AG04450 (cell line): ENCODE measurements around the gene RCAN2. TPM values are rescaled to one million over a fixed set of nuclear protein-coding genes. Genes with fewer than 3 reads are reported as not detected.
A peak's percentile ranks its signal among the peaks of the same experiment; 100 is the strongest.

Source experiments
- CTCF ChIA-PET: fragments of 300-600, 350-600 bp; formaldehyde crosslinking; extraction: SDS; loops from one replicate; lab custom pipeline; 2022; ENCODE audit warnings: antibody characterized with exemption, inconsistent platforms; lab: Charles Lee
- POLR2A ChIA-PET: fragments of 350-600 bp; formaldehyde crosslinking; extraction: SDS; loops from one replicate; lab custom pipeline; 2021; ENCODE audit warnings: antibody characterized with exemption, inconsistent platforms; lab: Yijun Ruan, JAX
- DNase-seq: peaks from one replicate; pipeline ENCODE4 v3.0.0-alpha.2; 2011; ENCODE audit warnings: low read depth, low spot score
- H3K27ac ChIP-seq: one replicate; pipeline ENCODE4 v1.5.1; 2012; ENCODE audit warnings: low read depth, low read length, control low read depth
- H3K27me3 ChIP-seq: one replicate; pipeline ENCODE4 v1.6.0; 2012; ENCODE audit warnings: low read length; ENCODE audit not compliant: control insufficient read depth, insufficient read depth
- H3K4me3 ChIP-seq: 2 replicates; pipeline ENCODE4 v1.5.1; 2011; ENCODE audit warnings: mild to moderate bottlenecking, low read depth, low read length, control low read depth
- H3K9me3 ChIP-seq: 2 replicates; pipeline ENCODE4 v1.5.1; 2012; ENCODE audit warnings: low read length; ENCODE audit not compliant: control insufficient read depth, insufficient read depth
- polyA plus RNA-seq: library from polyadenylated mRNA; depleted of rRNA; stranded (reverse); fragments of >200 nt; gene quantifications from 2 replicates; pipeline ENCODE4 v1.2.3, GENCODE V29; 2011
- TF ChIP-seq, protein P1 (sequence below): IDR thresholded peaks from 2 replicates; pipeline ENCODE4 v1.5.1; 2011; ENCODE audit warnings: low read depth, low read length, control low read depth, inconsistent platforms

The RCAN2 gene
- polyA plus RNA-seq, 1 experiment: 0.11 TPM

DNA sequence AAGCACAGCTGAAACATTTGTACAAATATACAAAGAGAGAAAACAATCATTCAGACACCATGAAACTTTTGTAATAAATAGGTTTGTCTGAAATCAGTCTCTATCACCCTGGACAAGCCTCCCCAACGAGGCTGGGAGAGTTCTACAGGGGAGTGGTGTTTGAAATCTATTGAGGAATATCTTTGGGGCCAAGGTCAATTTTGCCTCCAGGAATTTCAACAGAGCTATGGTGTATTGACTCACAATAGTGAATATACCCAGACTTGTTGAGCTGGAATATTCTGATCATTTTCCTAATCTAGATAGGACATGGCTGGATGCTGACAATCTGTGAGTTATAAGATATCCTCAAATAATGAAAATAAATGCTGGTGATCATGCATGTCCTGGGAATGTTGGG, 269.0 kb downstream of the RCAN2 start:
- ChIA-PET POLR2A (no interaction called here), CTCF (interaction anchor here (1.0 kb wide), 1 partner anchor 132 kb away, joined by 4 read pairs; no protein-coding TSS in a partner anchor)
- DNase-seq: no peak
- Histone ChIP-seq H3K27me3 (no peaks in the 10 kb centered on the region), H3K27ac (no peak overlapping the region), H3K4me3 (no peak overlapping the region), H3K9me3 (no peaks in the 10 kb centered on the region)
- TF ChIP-seq, protein P1, sequence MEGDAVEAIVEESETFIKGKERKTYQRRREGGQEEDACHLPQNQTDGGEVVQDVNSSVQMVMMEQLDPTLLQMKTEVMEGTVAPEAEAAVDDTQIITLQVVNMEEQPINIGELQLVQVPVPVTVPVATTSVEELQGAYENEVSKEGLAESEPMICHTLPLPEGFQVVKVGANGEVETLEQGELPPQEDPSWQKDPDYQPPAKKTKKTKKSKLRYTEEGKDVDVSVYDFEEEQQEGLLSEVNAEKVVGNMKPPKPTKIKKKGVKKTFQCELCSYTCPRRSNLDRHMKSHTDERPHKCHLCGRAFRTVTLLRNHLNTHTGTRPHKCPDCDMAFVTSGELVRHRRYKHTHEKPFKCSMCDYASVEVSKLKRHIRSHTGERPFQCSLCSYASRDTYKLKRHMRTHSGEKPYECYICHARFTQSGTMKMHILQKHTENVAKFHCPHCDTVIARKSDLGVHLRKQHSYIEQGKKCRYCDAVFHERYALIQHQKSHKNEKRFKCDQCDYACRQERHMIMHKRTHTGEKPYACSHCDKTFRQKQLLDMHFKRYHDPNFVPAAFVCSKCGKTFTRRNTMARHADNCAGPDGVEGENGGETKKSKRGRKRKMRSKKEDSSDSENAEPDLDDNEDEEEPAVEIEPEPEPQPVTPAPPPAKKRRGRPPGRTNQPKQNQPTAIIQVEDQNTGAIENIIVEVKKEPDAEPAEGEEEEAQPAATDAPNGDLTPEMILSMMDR: no peak

DNA sequence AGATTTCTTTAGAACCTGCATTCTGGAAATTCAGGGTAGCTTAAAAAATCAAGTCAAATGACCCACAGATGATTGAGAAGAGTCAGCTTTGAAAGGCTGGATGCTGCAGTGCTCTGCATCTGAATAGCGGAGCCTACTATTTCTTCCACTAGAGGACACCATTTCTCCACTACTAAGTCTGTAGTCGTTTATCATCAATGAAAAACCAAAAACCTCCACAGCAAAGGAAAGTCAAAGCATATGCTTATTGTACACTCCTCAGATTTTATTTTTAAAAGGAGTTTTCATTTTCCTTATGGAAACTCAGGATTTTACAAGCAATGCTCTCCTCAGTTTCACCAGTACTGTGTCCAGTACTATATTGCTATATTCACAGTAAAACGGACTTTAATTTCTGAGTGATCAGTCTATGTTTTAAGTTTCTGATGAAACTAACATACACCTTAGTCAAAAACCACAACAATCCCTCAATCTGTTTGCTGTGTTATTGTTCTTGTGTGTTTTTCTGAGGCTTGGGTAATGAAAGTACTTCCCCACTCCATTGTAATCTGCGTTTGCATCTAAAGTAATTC, 269.9 kb downstream of the RCAN2 start:
- no peak for DNase-seq
- no peak overlapping the region for H3K27ac ChIP-seq
- H3K9me3 ChIP-seq: no peaks in the 10 kb centered on the region
- CTCF ChIA-PET: interaction anchor here (0.6 to 1.6 kb wide), 5 partner anchors 12 to 557 kb away, joined by 3 to 5 read pairs (median 3); no protein-coding TSS in a partner anchor
- H3K4me3 ChIP-seq: no peak overlapping the region
- TF ChIP-seq, protein P1: peak; percentile 57
- H3K27me3 ChIP-seq: no peaks in the 10 kb centered on the region
- POLR2A ChIA-PET: no interaction called here

DNA sequence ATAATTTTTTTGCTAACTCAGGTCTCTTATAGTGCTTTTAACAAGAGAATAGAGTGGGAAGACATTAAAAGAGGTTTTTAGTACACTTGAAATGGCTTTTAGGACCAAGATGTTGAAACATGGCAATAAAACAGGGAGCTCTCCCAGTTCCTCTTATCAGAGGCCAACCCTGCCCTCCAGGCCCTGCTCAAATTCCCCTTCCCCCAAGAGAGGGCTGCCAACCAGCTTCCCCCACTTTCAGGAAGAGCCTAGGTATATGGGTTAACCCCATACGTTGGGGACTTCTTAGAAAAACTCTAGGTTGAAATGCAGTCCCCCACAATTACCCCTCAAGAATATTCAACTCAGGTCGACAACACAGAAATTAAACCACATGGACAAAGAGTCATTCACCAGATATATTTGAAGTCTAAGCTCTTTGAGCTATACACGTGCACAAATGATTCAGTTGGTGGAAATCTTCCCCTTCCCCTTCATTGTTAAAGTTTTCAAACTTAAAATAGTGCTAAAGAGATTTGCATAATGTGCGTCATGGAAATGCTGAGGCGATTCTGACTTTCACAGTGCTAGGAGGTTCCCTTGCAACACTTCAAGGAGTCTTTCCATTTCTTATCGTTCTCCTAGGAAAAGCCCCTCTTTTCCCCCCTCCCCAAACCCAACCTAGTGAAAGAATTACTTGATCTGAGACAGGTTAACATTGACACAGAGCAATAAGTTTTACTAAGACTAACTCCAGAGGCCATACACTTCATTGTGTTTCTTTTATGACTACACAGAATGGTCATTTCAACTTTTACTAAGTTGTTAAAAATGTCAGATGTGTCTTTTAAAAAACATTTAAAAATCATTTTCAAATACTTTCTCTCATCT, 270.7 kb downstream of the RCAN2 start:
- ChIA-PET CTCF (interaction anchor here (0.6 to 1.6 kb wide), 5 partner anchors 12 to 557 kb away, joined by 3 to 5 read pairs (median 3); no protein-coding TSS in a partner anchor), POLR2A (no interaction called here)
- no peak overlapping the region for H3K27ac ChIP-seq
- no peak for DNase-seq
- H3K4me3 ChIP-seq: no peak overlapping the region
- TF ChIP-seq, protein P1: no peak
- no peaks in the 10 kb centered on the region for H3K27me3 ChIP-seq
- H3K9me3 ChIP-seq: no peaks in the 10 kb centered on the region

DNA sequence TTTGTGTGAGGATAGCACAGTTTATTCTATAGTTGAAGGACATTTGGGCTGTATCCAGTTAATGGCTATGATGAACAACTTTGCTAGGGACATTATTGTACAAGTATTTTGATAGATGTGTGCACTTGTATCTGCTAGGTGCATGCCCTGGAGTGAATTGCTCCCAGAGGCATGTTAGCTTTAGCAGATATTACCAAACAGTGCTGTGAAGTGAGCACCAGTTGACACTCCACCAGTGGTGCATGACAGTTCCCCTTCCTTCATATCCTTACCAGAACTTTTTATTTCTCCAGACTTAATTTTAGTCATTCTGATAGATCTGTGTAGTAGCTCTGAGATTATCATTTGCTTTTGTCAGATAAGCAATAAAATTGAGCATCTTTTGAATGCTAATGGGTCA, 271.6 kb downstream of the RCAN2 start:
- CTCF ChIA-PET: interaction anchor here (1.6 kb wide), 1 partner anchor 191 kb away, joined by 5 read pairs; no protein-coding TSS in a partner anchor
- POLR2A ChIA-PET: no interaction called here
- Histone ChIP-seq H3K9me3 (no peaks in the 10 kb centered on the region), H3K4me3 (no peak overlapping the region), H3K27me3 (no peaks in the 10 kb centered on the region), H3K27ac (no peak overlapping the region)
- TF ChIP-seq, protein P1: no peak
- no peak for DNase-seq

DNA sequence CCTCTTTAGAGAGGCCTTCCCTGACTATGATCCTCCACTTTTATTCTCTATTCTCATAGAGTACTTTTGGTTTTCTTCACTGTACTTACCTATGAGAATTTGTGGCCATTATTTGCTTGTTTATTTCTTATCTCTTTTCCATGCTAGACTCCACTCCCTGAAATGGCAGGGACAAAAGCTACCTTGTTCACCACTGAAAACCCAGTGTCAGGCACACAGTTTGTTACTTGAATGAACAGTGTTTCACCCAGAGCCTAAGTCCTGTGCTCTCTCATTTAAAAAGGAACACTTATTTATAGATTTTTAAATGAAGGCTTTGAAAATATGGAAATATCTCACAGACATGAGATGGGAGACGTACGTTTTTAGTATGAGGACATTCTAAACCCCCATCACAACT, 272.8 kb downstream of the RCAN2 start:
- no peaks in the 10 kb centered on the region for H3K9me3 ChIP-seq
- ChIA-PET POLR2A (no interaction called here), CTCF (interaction anchor here (0.8 kb wide), 1 partner anchor 192 kb away, joined by 3 read pairs; no protein-coding TSS in a partner anchor)
- H3K27me3 ChIP-seq: no peaks in the 10 kb centered on the region
- TF ChIP-seq, protein P1: no peak
- DNase-seq: no peak
- H3K4me3 ChIP-seq: no peak overlapping the region
- no peak overlapping the region for H3K27ac ChIP-seq
